K562 (cell line): Measurements from ENCODE around the gene DGKZ. TPM values are rescaled to one million over a fixed set of nuclear protein-coding genes. Genes with fewer than 3 reads are reported as not detected.

Experiments
- SMAD1 ChIP-seq: fragments of 150-350 bp; IDR thresholded peaks from 2 replicates; pipeline ENCODE4 v1.6.1; 2014; ENCODE audit warnings: low read length, low read depth; ENCODE audit not compliant: partially characterized antibody
- STAG1 ChIP-seq: sonication (generic); formaldehyde crosslinking; IDR thresholded peaks from 2 replicates; pipeline ENCODE4 v1.5.0; 2020; ENCODE audit warnings: missing genetic modification reagents, borderline replicate concordance
- ZNF23 ChIP-seq: fragments of 250-450 bp; sonication (Bioruptor Pico); IDR thresholded peaks from 2 replicates; pipeline ENCODE4 v1.4.0; 2020; ENCODE audit warnings: mild to moderate bottlenecking
- polyA plus RNA-seq, 8 experiments: library from polyadenylated mRNA; depleted of rRNA in 4 of 8; stranded (reverse) in 5 of 8; unstranded in 3 of 8; fragments of >200 nt; fragmentation: Nextera tagmentation in 2 of 8; fragmentation: Illumina TruSeq in 1 of 8; extraction: Ambion mirVana in 2 of 8; extraction: Trizol in 1 of 8; gene quantifications; 2 replicates each; pipeline versions ENCODE4 v1.2.1 to v1.2.3, GENCODE V29; 2011 to 2014; ENCODE audit warnings: inconsistent platforms in 1 of 8, missing spikeins in 1 of 8
- total RNA-seq, 7 experiments: library from RNA; depleted of rRNA in 6 of 7; stranded (reverse); fragments of >200 nt in 6 of 7; fragmentation: Illumina TruSeq in 2 of 7; extraction: Trizol in 2 of 7; gene quantifications; 2 replicates each; pipeline versions ENCODE4 v1.2.1 to v1.2.3, GENCODE V29; 2011 to 2021; ENCODE audit warnings: low replicate concordance in 1 of 7
- TF ChIP-seq, protein P1 (sequence below): fragments of 200-600 bp; sonication (generic); IDR thresholded peaks from one replicate; pipeline ENCODE4 v1.6.1; 2012; ENCODE audit warnings: mild to moderate bottlenecking, low read depth, low read length, inconsistent platforms
- TF ChIP-seq, protein P2 (sequence below): fragments of 250-450 bp; sonication (Bioruptor Pico); IDR thresholded peaks from 2 replicates; pipeline ENCODE4 v1.5.0; 2020; ENCODE audit warnings: mild to moderate bottlenecking

The DGKZ gene
- total and polyA plus RNA-seq, 9 of the 15 experiments (the other 6 are each of a cell fraction or from before 2014, with no cell fraction given), result 0.51 to 100 (median 44.2) TPM

DNA sequence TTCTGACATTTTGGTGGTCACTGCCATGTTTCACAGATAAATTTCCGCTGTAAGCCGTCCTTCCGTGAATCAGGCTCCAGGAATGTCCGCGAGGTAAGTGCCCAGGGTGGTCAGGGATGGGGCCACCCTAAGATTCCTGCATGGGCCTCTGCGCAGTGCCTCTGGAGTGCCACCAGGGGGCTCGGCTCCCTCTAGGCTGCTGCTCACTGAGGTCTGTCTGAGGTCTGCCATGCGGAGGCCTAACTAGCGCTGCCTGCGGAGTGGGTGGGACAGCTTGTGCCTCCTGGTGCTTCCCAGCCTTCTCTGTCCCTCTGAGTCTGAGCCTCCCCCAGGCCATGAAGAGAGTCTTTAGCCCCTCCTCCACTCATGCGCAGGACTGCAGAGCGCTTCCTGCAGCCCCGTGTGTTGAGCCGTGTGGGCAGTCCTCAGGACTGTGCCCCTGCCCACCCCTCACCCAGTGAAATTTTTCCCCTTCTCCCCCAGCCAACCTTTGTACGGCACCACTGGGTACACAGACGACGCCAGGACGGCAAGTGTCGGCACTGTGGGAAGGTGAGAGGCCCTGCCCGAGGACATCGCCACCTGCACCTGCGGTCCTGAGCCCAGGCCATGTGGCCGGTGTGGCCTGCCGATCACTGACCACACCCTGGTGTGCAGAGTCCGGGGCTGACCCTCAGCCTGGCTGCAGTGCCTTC, 22.3 kb downstream of the DGKZ start (continued):
- TF ChIP-seq, protein P1, sequence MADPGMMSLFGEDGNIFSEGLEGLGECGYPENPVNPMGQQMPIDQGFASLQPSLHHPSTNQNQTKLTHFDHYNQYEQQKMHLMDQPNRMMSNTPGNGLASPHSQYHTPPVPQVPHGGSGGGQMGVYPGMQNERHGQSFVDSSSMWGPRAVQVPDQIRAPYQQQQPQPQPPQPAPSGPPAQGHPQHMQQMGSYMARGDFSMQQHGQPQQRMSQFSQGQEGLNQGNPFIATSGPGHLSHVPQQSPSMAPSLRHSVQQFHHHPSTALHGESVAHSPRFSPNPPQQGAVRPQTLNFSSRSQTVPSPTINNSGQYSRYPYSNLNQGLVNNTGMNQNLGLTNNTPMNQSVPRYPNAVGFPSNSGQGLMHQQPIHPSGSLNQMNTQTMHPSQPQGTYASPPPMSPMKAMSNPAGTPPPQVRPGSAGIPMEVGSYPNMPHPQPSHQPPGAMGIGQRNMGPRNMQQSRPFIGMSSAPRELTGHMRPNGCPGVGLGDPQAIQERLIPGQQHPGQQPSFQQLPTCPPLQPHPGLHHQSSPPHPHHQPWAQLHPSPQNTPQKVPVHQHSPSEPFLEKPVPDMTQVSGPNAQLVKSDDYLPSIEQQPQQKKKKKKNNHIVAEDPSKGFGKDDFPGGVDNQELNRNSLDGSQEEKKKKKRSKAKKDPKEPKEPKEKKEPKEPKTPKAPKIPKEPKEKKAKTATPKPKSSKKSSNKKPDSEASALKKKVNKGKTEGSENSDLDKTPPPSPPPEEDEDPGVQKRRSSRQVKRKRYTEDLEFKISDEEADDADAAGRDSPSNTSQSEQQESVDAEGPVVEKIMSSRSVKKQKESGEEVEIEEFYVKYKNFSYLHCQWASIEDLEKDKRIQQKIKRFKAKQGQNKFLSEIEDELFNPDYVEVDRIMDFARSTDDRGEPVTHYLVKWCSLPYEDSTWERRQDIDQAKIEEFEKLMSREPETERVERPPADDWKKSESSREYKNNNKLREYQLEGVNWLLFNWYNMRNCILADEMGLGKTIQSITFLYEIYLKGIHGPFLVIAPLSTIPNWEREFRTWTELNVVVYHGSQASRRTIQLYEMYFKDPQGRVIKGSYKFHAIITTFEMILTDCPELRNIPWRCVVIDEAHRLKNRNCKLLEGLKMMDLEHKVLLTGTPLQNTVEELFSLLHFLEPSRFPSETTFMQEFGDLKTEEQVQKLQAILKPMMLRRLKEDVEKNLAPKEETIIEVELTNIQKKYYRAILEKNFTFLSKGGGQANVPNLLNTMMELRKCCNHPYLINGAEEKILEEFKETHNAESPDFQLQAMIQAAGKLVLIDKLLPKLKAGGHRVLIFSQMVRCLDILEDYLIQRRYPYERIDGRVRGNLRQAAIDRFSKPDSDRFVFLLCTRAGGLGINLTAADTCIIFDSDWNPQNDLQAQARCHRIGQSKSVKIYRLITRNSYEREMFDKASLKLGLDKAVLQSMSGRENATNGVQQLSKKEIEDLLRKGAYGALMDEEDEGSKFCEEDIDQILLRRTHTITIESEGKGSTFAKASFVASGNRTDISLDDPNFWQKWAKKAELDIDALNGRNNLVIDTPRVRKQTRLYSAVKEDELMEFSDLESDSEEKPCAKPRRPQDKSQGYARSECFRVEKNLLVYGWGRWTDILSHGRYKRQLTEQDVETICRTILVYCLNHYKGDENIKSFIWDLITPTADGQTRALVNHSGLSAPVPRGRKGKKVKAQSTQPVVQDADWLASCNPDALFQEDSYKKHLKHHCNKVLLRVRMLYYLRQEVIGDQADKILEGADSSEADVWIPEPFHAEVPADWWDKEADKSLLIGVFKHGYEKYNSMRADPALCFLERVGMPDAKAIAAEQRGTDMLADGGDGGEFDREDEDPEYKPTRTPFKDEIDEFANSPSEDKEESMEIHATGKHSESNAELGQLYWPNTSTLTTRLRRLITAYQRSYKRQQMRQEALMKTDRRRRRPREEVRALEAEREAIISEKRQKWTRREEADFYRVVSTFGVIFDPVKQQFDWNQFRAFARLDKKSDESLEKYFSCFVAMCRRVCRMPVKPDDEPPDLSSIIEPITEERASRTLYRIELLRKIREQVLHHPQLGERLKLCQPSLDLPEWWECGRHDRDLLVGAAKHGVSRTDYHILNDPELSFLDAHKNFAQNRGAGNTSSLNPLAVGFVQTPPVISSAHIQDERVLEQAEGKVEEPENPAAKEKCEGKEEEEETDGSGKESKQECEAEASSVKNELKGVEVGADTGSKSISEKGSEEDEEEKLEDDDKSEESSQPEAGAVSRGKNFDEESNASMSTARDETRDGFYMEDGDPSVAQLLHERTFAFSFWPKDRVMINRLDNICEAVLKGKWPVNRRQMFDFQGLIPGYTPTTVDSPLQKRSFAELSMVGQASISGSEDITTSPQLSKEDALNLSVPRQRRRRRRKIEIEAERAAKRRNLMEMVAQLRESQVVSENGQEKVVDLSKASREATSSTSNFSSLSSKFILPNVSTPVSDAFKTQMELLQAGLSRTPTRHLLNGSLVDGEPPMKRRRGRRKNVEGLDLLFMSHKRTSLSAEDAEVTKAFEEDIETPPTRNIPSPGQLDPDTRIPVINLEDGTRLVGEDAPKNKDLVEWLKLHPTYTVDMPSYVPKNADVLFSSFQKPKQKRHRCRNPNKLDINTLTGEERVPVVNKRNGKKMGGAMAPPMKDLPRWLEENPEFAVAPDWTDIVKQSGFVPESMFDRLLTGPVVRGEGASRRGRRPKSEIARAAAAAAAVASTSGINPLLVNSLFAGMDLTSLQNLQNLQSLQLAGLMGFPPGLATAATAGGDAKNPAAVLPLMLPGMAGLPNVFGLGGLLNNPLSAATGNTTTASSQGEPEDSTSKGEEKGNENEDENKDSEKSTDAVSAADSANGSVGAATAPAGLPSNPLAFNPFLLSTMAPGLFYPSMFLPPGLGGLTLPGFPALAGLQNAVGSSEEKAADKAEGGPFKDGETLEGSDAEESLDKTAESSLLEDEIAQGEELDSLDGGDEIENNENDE, result no peak
- TF ChIP-seq SMAD1 (no peak), ZNF23 (CRISPR knock-in tag) (no peak), STAG1 (CRISPR knock-in tag) (peak; percentile 11; the same call in 1 of the 2 replicates)
- TF ChIP-seq, protein P2, sequence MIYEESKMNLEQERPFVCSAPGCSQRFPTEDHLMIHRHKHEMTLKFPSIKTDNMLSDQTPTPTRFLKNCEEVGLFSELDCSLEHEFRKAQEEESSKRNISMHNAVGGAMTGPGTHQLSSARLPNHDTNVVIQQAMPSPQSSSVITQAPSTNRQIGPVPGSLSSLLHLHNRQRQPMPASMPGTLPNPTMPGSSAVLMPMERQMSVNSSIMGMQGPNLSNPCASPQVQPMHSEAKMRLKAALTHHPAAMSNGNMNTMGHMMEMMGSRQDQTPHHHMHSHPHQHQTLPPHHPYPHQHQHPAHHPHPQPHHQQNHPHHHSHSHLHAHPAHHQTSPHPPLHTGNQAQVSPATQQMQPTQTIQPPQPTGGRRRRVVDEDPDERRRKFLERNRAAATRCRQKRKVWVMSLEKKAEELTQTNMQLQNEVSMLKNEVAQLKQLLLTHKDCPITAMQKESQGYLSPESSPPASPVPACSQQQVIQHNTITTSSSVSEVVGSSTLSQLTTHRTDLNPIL (CRISPR knock-in tag), result no peak
